HCT116 (cell line): ENCODE results near the gene PIK3R1. TPM values are rescaled to one million over a fixed set of nuclear protein-coding genes. Genes with fewer than 3 reads are reported as not detected.

Experiments used
- ATAC-seq: fragments of 200-7000 bp; cut with Tn5 transposase; 2 replicates; pipeline ENCODE4 v1.9.1; 2020; ENCODE audit warnings: mild to moderate bottlenecking, moderate library complexity
- BruUV-seq: library from RNA; stranded (reverse); fragments of 400-500 nt; replicated peaks from 2 replicates; lab custom pipeline; 2021; lab: Mats Ljungman, UMichigan
- CTCF ChIA-PET: fragments of 300-600 bp; sonication (Branson Sonifier 250); formaldehyde crosslinking; loops from one replicate; lab custom pipeline; 2021; ENCODE audit warnings: antibody characterized with exemption; lab: Charles Lee
- POLR2A ChIA-PET: fragments of 300-600, 350-600 bp; sonication (Branson Sonifier 250); formaldehyde crosslinking; loops from one replicate; lab custom pipeline; 2021; ENCODE audit warnings: antibody characterized with exemption; lab: Charles Lee
- RAD21 ChIA-PET, 2 experiments: fragments of 300-600 bp; sonication (Branson Sonifier 250); formaldehyde crosslinking; loops; one replicate each; lab custom pipeline; 2023; ENCODE audit warnings: low total read pairs in 2 of 2; ENCODE audit not compliant: uncharacterized antibody in 2 of 2, unreplicated experiment in 2 of 2, low non-redundant PET in 1 of 2; lab: Charles Lee
- DNase-seq: peaks from one replicate; pipeline ENCODE4 v3.0.0-alpha.2; 2010; ENCODE audit warnings: low read depth, low spot score
- H2AFZ ChIP-seq: fragments of 200-600 bp; shearing (Covaris generic), sonication (generic); 2 replicates; pipeline ENCODE4 v1.6.1; 2017; ENCODE audit warnings: low read depth, mixed run types, mixed read lengths, antibody characterized with exemption, low read length; ENCODE audit not compliant: poor library complexity, severe bottlenecking
- H3K27ac ChIP-seq: 2 replicates; pipeline ENCODE4 v1.5.1; 2012; ENCODE audit warnings: low read depth, low read length
- H3K27me3 ChIP-seq: fragments of 200-600 bp; sonication (generic); 2 replicates; pipeline ENCODE4 v1.6.1; 2016; ENCODE audit warnings: mixed run types, low read length, mixed read lengths; ENCODE audit not compliant: insufficient read depth
- H3K36me3 ChIP-seq, 2 experiments: fragments of 200-500 bp in 1 of 2; fragments of 200-600 bp in 1 of 2; sonication (Bioruptor generic) in 1 of 2; sonication (generic) in 1 of 2; 2 replicates each; pipeline versions ENCODE4 v1.5.1 to v1.6.1; 2014 to 2016; ENCODE audit warnings: low read length in 2 of 2, inconsistent platforms in 1 of 2, mixed read lengths in 1 of 2, mixed run types in 1 of 2; ENCODE audit not compliant: insufficient read depth in 2 of 2, control insufficient read depth in 1 of 2
- H3K4me1 ChIP-seq, 2 experiments: fragments of 200-600 bp in 1 of 2; sonication (generic) in 1 of 2; 2 replicates each; pipeline versions ENCODE4 v1.5.1 to v1.6.1; 2012 to 2017; ENCODE audit warnings: low read length in 2 of 2, inconsistent platforms in 1 of 2, mild to moderate bottlenecking in 1 of 2, mixed read lengths in 1 of 2, mixed run types in 1 of 2, moderate library complexity in 1 of 2; ENCODE audit not compliant: insufficient read depth in 2 of 2, control insufficient read depth in 1 of 2
- H3K4me2 ChIP-seq: fragments of 200-600 bp; sonication (generic); 2 replicates; pipeline ENCODE4 v1.6.1; 2017; ENCODE audit warnings: mixed run types, low read length, mixed read lengths
- H3K4me3 ChIP-seq, 2 experiments: fragments of 200-600 bp in 1 of 2; sonication (generic) in 1 of 2; replicated peaks in 1 of 2; 2 replicates each; pipeline ENCODE4 v1.5.1; 2011 to 2016; ENCODE audit warnings: low read length in 2 of 2, control low read depth in 1 of 2, low read depth in 1 of 2, mild to moderate bottlenecking in 1 of 2, mixed read lengths in 1 of 2, mixed run types in 1 of 2
- H3K79me2 ChIP-seq: fragments of 200-600 bp; sonication (generic); 2 replicates; pipeline ENCODE4 v1.6.1; 2017; ENCODE audit warnings: mild to moderate bottlenecking, mixed run types, low read length, moderate library complexity, mixed read lengths; ENCODE audit not compliant: insufficient read depth
- H3K9ac ChIP-seq: fragments of 200-600 bp; sonication (generic); 2 replicates; pipeline ENCODE4 v1.6.1; 2016; ENCODE audit warnings: low read length, mixed read lengths
- H3K9me2 ChIP-seq: fragments of 200-600 bp; sonication (generic), shearing (Covaris generic); 2 replicates; pipeline ENCODE4 v1.6.1; 2017; ENCODE audit warnings: mixed run types, mild to moderate bottlenecking, moderate library complexity; ENCODE audit not compliant: insufficient read depth
- H3K9me3 ChIP-seq, 2 experiments: fragments of 200-500 bp in 1 of 2; fragments of 200-600 bp in 1 of 2; sonication (Bioruptor generic) in 1 of 2; sonication (generic) in 1 of 2; 2 replicates each; pipeline ENCODE4 v1.6.1; 2014 to 2017; ENCODE audit warnings: low read length in 2 of 2, mixed read lengths in 2 of 2, inconsistent platforms in 1 of 2, low read depth in 1 of 2, mild to moderate bottlenecking in 1 of 2, mixed run types in 1 of 2, moderate library complexity in 1 of 2; ENCODE audit not compliant: control insufficient read depth in 1 of 2, insufficient read depth in 1 of 2
- H4K20me1 ChIP-seq: fragments of 200-600 bp; sonication (generic), shearing (Covaris generic); 2 replicates; pipeline ENCODE4 v1.6.1; 2017; ENCODE audit warnings: mixed run types, mild to moderate bottlenecking, moderate library complexity; ENCODE audit not compliant: insufficient read depth
- CEBPB ChIP-seq: IDR thresholded peaks from 2 replicates; pipeline ENCODE4 v1.6.1; 2012; ENCODE audit warnings: low read depth
- CTCF ChIP-seq, 3 experiments: fragments of 200-600 bp in 1 of 3; sonication (generic) in 1 of 3; IDR thresholded peaks in 2 of 3; conservative IDR thresholded peaks in 1 of 3; 2 replicates each; pipeline ENCODE4 v1.5.1; 2012 to 2017; ENCODE audit warnings: low read depth in 2 of 3, low read length in 2 of 3, antibody characterized with exemption in 1 of 3, borderline replicate concordance in 1 of 3, control low read depth in 1 of 3, mild to moderate bottlenecking in 1 of 3, mixed read lengths in 1 of 3, mixed run types in 1 of 3, moderate library complexity in 1 of 3; ENCODE audit not compliant: insufficient read depth in 1 of 3
- ELF1 ChIP-seq: IDR thresholded peaks from 2 replicates; pipeline ENCODE4 v1.6.1; 2012; ENCODE audit warnings: low read depth, borderline replicate concordance
- EZH2 ChIP-seq: fragments of 200-600 bp; sonication (generic); IDR thresholded peaks from 2 replicates; pipeline ENCODE4 v1.6.1; 2017; ENCODE audit warnings: antibody characterized with exemption, mixed run types
- JUND ChIP-seq: IDR thresholded peaks from 2 replicates; pipeline ENCODE4 v1.6.1; 2012
- POLR2A ChIP-seq: IDR thresholded peaks from 2 replicates; pipeline ENCODE4 v1.7.0; 2011; ENCODE audit warnings: borderline replicate concordance; ENCODE audit not compliant: insufficient read depth, insufficient read length; ENCODE audit errors: extremely low read depth
- POLR2AphosphoS5 ChIP-seq: IDR thresholded peaks from 2 replicates; pipeline ENCODE4 v1.6.1; 2011; ENCODE audit warnings: mild to moderate bottlenecking, low read depth, low read length, moderate library complexity
- SIN3A ChIP-seq: IDR thresholded peaks from 2 replicates; pipeline ENCODE4 v1.6.1; 2012; ENCODE audit warnings: low read depth
- SP1 ChIP-seq: IDR thresholded peaks from 2 replicates; pipeline ENCODE4 v1.6.1; 2012; ENCODE audit warnings: low read depth
- SRF ChIP-seq: IDR thresholded peaks from 2 replicates; pipeline ENCODE4 v1.6.1; 2012; ENCODE audit warnings: low read depth
- ZBTB33 ChIP-seq: IDR thresholded peaks from 2 replicates; pipeline ENCODE4 v1.6.1; 2011; ENCODE audit warnings: mild to moderate bottlenecking, low read length, moderate library complexity; ENCODE audit not compliant: insufficient replicate concordance; ENCODE audit errors: extremely low read depth
- ZNF274 ChIP-seq: fragments of 200-500 bp; sonication (Bioruptor generic); IDR thresholded peaks from 2 replicates; pipeline ENCODE4 v1.6.1; 2014; ENCODE audit warnings: mild to moderate bottlenecking, low read depth, low read length, inconsistent platforms
- intact Hi-C: fragments of 100-400 bp; cut with micrococcal nuclease; formaldehyde crosslinking; loops from 2 replicates; pipeline ENCODE4 v1.10.0; 2022
- total RNA-seq: library from RNA; stranded (reverse); gene quantifications from one replicate; pipeline ENCODE4 v1.2.1, GENCODE V29; 2021; ENCODE audit not compliant: unreplicated experiment
- TF ChIP-seq, protein P1 (sequence below): IDR thresholded peaks from 2 replicates; pipeline ENCODE4 v1.6.1; 2012; ENCODE audit warnings: low read depth

PIK3R1 gene
- total RNA-seq, 1 experiment from 2014 or later, result 7.2 TPM

- no peaks in the 10 kb centered on the region for H3K27me3 ChIP-seq
- no peak for DNase-seq
- no peaks in the 10 kb centered on the region for H3K9me3 ChIP-seq
- intact Hi-C loops, result no loop called here
- no peak overlapping the region for H2AFZ ChIP-seq
- H3K79me2 ChIP-seq, result no peaks in the 10 kb centered on the region
- POLR2A ChIA-PET, result no interaction called here
- no peaks in the 10 kb centered on the region for H4K20me1 ChIP-seq
- H3K36me3 ChIP-seq, result no peaks in the 10 kb centered on the region
- H3K9me2 ChIP-seq, result no peaks in the 10 kb centered on the region
- H3K9ac ChIP-seq, result no peak overlapping the region
- no peak for TF ChIP-seq ZBTB33
- TF ChIP-seq EZH2, result no peak
- no peak for TF ChIP-seq CTCF (IDR thresholded peaks at IDR 0.05 in 2 of 3, conservative IDR thresholded peaks at IDR 0.05 in 1 of 3; ENCODE audit: borderline replicate concordance in 1 of 3, insufficient read depth in 1 of 3, low read depth in 2 of 3, low read length in 2 of 3)
- TF ChIP-seq, protein P1, sequence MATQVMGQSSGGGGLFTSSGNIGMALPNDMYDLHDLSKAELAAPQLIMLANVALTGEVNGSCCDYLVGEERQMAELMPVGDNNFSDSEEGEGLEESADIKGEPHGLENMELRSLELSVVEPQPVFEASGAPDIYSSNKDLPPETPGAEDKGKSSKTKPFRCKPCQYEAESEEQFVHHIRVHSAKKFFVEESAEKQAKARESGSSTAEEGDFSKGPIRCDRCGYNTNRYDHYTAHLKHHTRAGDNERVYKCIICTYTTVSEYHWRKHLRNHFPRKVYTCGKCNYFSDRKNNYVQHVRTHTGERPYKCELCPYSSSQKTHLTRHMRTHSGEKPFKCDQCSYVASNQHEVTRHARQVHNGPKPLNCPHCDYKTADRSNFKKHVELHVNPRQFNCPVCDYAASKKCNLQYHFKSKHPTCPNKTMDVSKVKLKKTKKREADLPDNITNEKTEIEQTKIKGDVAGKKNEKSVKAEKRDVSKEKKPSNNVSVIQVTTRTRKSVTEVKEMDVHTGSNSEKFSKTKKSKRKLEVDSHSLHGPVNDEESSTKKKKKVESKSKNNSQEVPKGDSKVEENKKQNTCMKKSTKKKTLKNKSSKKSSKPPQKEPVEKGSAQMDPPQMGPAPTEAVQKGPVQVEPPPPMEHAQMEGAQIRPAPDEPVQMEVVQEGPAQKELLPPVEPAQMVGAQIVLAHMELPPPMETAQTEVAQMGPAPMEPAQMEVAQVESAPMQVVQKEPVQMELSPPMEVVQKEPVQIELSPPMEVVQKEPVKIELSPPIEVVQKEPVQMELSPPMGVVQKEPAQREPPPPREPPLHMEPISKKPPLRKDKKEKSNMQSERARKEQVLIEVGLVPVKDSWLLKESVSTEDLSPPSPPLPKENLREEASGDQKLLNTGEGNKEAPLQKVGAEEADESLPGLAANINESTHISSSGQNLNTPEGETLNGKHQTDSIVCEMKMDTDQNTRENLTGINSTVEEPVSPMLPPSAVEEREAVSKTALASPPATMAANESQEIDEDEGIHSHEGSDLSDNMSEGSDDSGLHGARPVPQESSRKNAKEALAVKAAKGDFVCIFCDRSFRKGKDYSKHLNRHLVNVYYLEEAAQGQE, result no peak
- no peak for TF ChIP-seq POLR2AphosphoS5
- TF ChIP-seq CEBPB, result no peak
- no peak for TF ChIP-seq ELF1
- no peak for TF ChIP-seq SRF
- TF ChIP-seq SIN3A, result no peak
- no peak for TF ChIP-seq SP1
- no peak for TF ChIP-seq POLR2A
- no peak for TF ChIP-seq JUND
- TF ChIP-seq ZNF274, result no peak
- no peak overlapping the region for H3K4me2 ChIP-seq
- CTCF ChIA-PET, result no interaction called here
- no peak overlapping the region for H3K27ac ChIP-seq
- no TSS peak for BruUV-seq
- H3K4me3 ChIP-seq, result no peak overlapping the region
- ATAC-seq, result no peak
- RAD21 ChIA-PET, result no interaction called here
- no peaks in the 10 kb centered on the region for H3K4me1 ChIP-seq
Measured at GRCh38 chr5:68242743-68243142, 27.2 kb downstream of the PIK3R1 start.
